H1 (cell line): ENCODE measurements around the gene STRN4. TPM values are rescaled to one million over a fixed set of nuclear protein-coding genes. Genes with fewer than 3 reads are reported as not detected.

Experiments
- CHD7 ChIP-seq: fragments of 300-600 bp; sonication (generic); IDR thresholded peaks from 2 replicates; pipeline ENCODE4 v1.7.1; 2012; ENCODE audit warnings: low read length, moderate library complexity, mild to moderate bottlenecking, inconsistent platforms; ENCODE audit not compliant: insufficient replicate concordance
- EGR1 ChIP-seq: IDR thresholded peaks from 2 replicates; pipeline ENCODE4 v1.6.1; 2011; ENCODE audit warnings: low read depth, low read length, borderline replicate concordance
- GTF2F1 ChIP-seq: IDR thresholded peaks from 2 replicates; pipeline ENCODE4 v1.6.1; 2012; ENCODE audit warnings: low read depth, low read length, improper control_type of control experiment, borderline replicate concordance
- KDM4A ChIP-seq: IDR thresholded peaks from one replicate; pipeline ENCODE4 v1.7.1; 2012; ENCODE audit warnings: low read depth, mild to moderate bottlenecking, moderate library complexity, low read length, inconsistent platforms; ENCODE audit not compliant: severe bottlenecking
- MAX ChIP-seq: IDR thresholded peaks from 2 replicates; pipeline ENCODE4 v1.6.1; 2012; ENCODE audit warnings: inconsistent platforms
- NANOG ChIP-seq: IDR thresholded peaks from 2 replicates; pipeline ENCODE4 v1.6.1; 2011; ENCODE audit warnings: low read length, low read depth, mild to moderate bottlenecking, inconsistent platforms; ENCODE audit not compliant: insufficient read depth, poor library complexity, severe bottlenecking
- NRF1 ChIP-seq: IDR thresholded peaks from 2 replicates; pipeline ENCODE4 v1.6.1; 2011; ENCODE audit warnings: mild to moderate bottlenecking, low read depth, low read length, improper control_type of control experiment
- SIN3A ChIP-seq, 2 experiments: IDR thresholded peaks in 1 of 2; conservative IDR thresholded peaks in 1 of 2; 2 replicates each; pipeline ENCODE4 v1.6.1; 2011 to 2012; ENCODE audit warnings: low read length in 2 of 2, improper control_type of control experiment in 1 of 2, low read depth in 1 of 2, mild to moderate bottlenecking in 1 of 2
- SP1 ChIP-seq: IDR thresholded peaks from 2 replicates; pipeline ENCODE4 v1.6.1; 2011; ENCODE audit warnings: low read depth, low read length
- SP2 ChIP-seq: IDR thresholded peaks from 2 replicates; pipeline ENCODE4 v1.6.1; 2012; ENCODE audit warnings: mild to moderate bottlenecking, low read length, inconsistent platforms
- TCF12 ChIP-seq: IDR thresholded peaks from 2 replicates; pipeline ENCODE4 v1.6.1; 2011; ENCODE audit warnings: low read depth, mild to moderate bottlenecking, low read length
- polyA plus RNA-seq, 7 experiments: library from polyadenylated mRNA; depleted of rRNA in 3 of 7; stranded (reverse) in 5 of 7; unstranded in 2 of 7; fragments of >200 nt in 5 of 7; fragments of 200-250 nt in 2 of 7; gene quantifications; 1 replicate in 5 of 7; 2 replicates in 1 of 7; 4 replicates in 1 of 7; pipeline versions ENCODE4 v1.2.1 to v1.2.3, GENCODE V29; 2011 to 2013; ENCODE audit warnings: missing spikeins in 2 of 7, mixed read lengths in 2 of 7
- total RNA-seq: library from RNA; stranded (reverse); fragmentation: NEBNext Ultra II Directional; extraction: Animal tissue kit (Norgen Biotek cat#: 25700); gene quantifications from 2 replicates; pipeline ENCODE4 v1.2.1, GENCODE V29; 2021

Gene STRN4
- total and polyA plus RNA-seq, 2 of the 8 experiments (the other 6 are each of a cell fraction or from before 2014, with no cell fraction given): 120 to 187 TPM

GRCh38 chr19:46744005-46744691 is 2.1 kb downstream of the STRN4 start (continued):
- TF ChIP-seq CHD7 (no peak), SP2 (no peak), NANOG (no peak), GTF2F1 (no peak), EGR1 (no peak), TCF12 (no peak), SP1 (no peak), KDM4A (no peak), MAX (no peak), NRF1 (no peak), SIN3A (conservative IDR thresholded peaks at IDR 0.05 in 1 of 2, IDR thresholded peaks at IDR 0.05 in 1 of 2; ENCODE audit: low read depth in 1 of 2, low read length in 2 of 2) (no peak)
